ENCODE data around the gene LZTS2.
A peak's percentile ranks its signal among the peaks of the same experiment; 100 is the strongest.
"Not testable (repeated sequence)": the region's sequence is repeated elsewhere in the genome, so short reads cannot be mapped to it uniquely, and the experiment has no call there.

Gene LZTS2

DNA sequence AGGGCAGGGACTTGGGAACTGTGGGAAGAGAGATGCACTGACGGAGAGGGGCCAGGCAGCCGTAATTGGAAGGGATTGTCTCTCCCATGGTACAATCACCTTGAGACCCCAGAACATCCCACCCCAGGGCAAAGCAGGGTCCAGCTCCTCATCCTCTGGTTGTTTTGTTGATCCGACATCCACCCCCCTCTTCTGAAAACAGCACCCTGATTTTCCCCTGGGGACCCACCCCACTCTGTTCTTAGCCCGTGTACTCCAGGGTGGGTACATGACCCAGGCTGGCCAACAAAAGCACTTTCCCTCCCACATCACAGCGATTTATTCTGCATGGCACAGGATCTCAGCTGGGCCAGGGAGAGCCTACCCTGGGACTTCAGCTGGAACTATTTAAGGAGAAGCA is 17.2 kb downstream of the LZTS2 start:
- no peak for DNase-seq

DNA sequence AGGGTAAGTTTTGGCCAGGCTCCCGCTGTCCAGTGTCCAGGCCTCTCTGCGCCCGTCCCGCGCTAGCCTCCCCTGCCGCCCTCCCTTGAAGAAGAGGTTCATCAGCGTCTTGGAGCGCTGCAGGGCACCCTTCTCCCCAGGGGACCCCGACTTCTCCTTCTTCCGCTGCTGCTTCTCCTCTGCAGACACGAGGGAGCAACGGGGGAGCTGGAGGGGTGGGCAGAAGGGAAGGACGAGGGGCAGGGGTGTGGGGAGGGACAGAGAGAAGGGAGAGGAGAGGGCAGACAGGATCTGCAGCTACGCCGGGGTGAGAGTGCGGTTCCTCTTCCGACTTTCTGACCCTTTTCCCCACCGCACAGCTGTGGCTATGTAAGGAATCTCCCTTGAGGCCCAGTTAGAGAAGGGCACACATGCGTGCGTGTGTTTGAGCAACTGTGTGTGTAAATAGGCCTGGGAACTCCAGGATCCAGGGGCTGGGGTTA is 18.6 kb downstream of the LZTS2 start:
- DNase-seq = no peak

DNA sequence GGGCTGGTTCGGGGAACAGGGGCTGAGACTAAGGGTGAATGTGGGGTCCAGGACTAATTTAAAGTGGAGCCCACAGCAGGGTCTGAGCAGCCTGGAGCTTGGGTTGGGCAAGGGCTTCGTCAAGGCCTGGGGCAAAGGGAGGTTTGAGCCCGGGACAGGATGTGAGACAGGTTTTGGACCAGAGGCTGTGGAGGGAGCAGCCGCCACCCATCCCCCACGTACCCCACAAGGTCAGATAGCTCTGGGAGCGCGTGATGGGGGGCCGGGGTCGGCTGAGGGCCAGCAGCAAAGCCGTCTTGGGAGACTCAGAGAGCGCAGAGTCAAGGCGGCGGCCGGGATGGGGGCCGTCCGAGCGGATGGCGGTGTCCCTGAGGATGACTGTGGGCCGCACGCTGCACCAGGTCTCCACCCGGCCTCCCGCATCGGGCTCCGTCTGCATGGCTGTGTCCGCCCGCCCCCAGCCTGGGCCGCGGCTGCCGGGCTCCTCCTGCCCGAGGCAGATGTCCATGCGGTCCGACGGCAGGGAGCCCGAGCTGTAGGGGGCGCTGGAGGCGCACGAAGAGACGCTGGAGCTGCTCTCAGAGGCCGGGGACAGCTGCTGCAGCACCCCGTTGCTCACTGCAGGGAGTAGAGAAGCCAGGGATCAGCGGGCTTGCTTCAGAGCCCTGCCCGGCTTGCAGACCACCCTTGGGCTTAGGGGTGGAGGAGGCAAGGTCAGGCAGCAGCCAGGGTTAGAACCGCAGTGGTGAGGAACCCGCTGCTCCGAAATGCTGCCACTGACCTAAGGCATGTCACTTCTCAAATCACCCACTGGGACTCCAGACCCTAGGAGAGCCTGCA is 19.2 kb downstream of the LZTS2 start:
- no peak for DNase-seq

DNA sequence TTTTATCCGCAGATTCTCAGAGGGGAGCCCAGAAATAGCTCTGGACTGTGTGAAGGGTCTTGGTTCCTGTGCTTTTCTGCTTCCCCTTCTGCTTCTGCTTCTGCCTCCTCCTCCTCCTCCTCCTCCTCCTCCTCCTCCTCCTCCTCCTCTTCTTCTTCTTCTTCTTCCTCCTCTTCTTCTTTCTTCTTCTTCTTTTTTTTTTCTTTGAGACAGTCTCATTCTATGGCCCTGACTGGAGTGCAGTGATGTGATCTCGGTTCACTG is 19.8 kb downstream of the LZTS2 start:
- DNase-seq = no peak

DNA sequence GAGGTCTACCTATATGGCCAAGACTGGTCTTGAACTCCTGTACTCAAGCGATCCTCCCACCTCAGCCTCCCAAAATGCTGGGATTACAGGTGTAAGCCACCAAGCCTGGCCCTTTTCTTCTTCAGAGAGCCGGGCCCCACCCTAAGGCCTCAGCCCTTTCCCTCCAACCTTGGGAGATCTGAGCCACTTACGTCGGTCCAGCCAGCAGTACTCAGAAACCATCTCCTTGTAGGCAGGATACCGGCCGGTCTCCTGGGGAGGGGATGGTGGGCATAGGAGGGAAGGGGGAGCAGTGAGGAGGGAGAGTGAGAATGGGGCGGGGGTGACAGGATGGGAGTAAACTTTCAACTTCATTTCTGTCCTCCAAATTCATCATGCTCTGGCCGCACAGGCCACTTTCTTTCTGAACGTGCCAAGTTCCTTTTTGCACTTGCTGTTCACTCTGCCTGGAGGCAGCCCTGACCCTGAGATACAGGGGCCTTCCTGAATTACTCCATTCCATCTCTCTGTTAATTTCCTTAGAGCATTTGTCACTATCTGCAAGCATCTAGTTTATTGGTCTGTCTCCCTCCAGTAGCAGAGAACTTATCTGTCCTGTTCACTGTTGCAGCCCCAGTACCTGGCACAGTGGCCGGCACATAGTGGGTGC is 20.9 kb downstream of the LZTS2 start:
- DNase-seq = no peak

DNA sequence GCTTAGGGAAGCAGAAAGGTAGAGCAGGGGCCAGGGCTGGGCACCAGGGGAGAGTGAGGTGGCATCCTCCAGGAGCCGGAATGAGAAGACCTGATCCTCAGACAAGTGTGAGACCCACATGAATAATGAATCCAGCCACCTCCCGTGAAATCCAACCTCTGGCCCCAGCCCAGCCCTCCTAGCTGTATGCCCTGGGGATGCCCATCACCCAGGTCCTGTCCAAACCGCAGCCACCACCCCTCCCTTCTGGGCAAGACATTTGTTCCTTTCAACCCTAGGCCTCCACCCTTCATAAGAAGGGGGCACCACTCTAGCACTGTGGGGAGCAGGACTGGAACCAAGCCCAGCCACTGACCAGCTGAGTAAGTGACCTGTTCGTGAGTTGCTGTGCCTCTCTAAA is 21.6 kb downstream of the LZTS2 start:
- DNase-seq = no peak

DNA sequence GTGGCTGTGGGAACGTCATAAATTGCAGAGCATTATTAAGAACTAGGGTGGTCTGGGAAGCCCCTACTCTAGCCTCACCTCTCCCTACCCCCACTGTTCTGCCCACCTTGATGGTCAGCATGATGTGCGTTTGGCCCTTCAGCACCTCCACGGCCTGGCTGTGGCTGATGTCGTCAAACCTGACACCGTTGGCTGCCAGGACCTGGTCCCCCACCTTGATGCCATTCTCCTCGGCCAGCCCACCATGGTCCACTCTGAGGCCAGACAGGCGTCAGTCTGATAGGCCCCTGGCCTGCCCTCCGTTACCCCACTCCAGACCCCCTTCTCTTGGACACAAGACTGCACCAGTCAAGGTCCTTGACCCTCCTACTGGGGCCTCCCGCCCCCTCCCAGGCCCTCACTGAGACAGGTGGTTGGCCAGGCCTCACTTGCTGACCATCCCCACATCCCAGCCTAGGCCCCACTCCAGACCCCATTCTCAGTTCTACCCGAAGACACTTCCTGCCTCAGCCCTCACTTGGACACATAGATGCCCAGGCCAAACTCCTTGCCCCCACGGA is 22.2 kb downstream of the LZTS2 start:
- no peak for DNase-seq

DNA sequence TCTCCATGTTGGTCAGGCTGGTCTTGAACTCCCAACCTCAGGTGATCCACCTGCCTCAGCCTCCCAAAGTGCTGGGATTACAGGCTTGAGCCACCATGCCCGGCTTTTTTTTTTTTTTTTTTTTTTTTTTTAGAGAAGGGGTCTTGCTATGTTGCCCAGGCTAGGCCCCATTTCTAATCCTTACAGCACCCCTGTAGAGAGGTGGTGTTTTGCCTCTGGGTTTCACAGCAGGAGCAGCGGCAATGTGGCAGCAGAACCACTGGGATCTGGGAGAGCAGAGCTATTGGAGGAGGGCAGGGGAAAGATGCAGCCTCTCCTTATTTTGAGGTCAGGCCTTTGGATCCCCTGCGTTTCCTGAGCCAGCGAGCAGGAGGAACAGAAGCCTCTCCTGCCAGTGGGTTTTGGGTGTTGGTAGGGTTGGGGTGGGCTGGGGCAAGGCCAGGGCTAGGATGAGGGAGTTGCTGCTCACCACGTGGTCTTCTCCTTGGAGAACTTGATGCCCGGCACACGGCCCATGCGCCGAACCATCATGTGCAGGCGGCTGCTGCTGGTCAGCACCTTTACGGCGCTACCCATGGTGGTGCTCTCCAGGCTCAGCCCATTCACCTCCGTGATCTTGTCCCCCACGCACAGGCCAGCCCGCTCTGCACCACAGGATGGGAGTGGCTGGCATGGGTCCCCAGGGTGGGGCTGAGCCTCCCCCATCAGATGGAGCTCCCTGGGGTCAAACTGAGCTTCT is 23.5 kb downstream of the LZTS2 start:
- DNase-seq = no peak

DNA sequence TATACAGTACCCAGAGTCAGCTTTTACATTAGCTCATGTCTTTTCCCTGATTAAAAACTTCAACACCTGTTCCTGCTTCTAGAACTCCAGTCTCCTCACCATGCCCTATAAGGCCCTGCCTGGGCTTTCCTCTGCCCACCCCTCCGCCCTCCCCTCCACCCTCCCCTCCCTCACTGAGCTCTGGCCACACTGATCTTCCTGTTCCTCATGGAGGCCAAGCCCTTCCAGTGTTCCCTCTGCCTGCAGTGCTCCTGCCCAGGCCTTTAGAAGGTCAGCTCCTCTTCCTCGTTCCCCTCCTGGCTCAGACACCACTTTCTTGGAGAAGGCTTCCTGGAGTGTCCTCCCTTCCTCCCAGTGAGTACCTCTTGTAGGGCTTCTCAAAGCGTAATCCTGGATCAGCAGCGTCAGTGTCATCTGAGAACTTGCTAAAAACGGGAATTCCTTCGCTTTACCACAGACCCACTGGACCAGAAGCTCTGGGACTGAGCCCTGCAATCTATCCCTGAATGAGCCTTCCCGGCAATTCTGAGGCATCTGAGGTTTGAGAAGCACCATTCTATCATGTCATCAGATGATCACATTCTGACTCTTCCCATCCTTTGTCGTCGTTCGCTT is 27.6 kb downstream of the LZTS2 start:
- no peak for DNase-seq

DNA sequence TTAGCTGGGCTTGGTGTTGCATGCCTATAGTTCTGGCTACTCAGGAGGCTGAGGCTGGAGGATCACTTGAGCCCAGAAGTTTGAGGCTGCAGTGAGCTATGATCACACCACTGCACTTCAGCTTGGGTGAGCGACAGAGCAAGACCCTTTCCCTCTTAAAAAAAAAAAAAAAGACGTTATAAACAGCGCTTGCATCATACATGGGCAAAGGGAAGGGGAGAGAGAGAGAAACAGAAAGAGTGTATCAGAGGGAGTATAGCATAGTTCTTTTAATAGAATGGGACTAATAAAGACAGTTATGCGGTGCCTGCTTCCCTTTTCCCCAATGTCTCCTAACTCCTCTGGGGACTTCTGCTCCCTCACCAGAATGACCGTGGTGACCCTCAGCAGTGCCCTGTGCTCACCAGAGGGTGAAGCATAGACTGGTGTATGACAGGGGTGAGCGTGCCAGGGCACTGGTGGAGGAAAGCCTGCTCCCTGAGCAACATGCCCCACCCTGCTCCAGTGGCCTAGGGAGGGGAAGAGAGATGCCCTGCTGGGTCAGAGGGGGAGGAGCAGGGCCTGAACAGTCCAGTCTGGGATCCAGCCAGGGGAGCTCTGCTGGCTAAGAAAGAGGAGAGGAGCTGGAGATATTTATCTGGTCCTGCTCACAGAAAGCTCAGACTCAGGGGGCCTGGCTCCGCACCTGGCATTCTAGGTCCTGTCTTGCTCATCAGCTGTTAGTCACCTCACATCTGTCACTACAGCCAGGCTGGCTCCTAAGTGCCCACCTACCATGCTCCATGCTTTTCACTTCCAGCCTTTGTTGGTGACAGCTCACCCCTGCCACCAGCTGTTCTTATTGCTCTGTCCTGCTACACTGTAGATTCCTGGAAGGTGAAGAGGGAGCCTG is 29.1 kb downstream of the LZTS2 start:
- no peak for DNase-seq

DNA sequence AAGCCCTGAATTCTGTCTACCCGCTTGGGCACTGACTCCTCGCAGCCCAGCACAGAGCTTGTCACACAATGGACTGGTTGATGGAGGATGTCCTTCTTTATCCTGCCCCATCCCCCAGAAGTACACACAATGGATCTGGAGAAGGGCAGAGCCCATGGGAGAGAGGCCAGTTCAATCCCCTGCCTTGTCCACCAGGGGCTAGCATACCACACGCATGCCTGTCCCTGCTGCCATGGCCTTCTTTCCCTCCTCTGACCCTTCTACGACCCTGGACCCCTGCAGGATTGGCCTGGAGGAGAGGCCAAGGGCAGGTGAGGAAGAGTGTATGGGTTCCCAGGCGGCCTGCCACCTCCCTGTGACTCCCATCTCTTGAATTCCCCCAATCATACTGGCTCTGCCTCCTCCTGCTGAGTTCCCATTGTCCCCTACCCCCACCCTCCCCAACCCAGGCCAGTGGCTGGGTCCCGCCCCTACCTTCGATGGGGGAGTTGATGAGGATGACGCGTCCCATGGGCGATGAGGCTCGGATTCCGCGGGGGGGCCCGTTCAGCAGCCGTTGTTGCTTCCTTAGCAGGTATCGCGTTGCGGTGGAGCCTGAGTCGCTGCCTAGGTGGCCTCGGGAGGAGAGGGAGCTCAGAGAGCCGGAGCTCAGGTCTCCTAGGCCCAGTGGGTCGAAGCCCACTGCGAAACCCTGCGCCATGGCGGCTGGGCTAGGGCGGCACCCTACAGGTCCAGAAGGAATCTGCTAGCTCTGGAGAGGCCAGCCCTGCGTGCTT is 30.1 kb downstream of the LZTS2 start:
- no peak for DNase-seq

DNA sequence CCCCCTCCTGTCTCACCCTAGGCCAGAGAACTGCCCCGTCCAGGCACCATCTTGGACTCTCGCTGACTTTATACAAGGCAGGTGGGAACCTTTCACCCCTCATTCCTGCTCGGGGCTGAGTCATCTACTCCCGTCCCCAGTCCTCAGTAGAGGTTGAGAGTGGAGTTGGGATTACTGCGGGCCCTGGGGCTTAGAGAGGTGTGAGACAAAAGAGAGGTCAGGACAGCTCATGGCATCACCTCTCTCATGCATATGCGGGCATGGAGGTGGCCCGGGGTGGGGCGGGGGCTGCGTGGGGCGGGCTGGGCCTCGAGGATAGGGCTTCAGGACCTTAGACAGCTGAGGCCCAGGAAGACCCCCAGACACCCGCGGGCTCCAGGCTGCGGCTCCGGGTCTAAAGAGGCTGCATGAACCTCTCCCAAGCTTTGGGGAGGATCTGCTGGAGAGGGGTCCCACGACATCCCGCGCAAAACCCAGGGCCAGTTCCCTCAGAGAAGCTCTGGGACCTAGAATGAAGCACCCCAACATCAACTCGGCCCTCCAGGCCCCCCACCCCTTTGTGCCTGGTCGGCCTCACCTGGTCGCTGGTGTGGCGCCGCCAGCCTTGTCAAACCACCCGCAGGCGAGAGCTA is 31.0 kb downstream of the LZTS2 start:
- no peak for DNase-seq

DNA sequence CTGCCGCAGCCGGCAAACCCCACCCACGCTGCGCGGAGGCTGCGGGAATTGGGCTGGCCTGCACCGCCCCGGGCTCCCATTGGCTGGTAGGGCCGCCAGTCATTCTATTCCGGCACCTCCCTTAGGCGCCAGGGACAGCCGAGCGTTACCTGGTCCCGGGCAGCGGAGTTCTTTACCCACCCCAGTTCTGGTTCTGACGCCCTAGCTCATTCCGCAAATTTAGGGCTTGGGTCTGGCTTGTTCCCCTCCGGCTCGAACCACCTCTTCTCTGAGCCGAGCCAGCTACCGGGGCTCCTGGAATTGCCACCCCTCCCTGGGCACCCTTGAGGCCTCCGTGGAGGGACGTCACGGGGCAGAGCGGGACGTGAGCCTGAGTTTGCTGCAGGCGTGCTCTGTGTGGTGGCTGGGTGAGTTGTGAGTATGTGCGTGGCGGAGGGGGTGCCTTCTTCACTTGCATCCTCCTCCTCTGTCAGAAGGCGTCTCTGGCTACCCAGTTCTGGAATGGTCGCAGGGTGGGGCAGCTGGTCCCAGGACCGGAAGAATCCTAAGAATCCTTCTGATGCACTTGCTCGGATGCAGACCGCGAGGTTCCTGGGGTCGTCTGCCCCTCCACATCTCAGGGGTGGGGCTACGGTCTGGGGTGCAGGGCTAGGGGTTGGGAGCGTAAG is 31.7 kb downstream of the LZTS2 start, which contains the start of the genes PDZD7 and SFXN3:
Gene PDZD7 (minus strand): TSS at position 2 of the 668 bp plus-strand sequence. CDS start 910 bp downstream, outside the sequence.
Gene SFXN3 (plus strand): TSS at position 107 of the 668 bp plus-strand sequence. CDS start 3,461 bp downstream, outside the sequence.
- peak; percentile 76 to 87 for DNase-seq

DNA sequence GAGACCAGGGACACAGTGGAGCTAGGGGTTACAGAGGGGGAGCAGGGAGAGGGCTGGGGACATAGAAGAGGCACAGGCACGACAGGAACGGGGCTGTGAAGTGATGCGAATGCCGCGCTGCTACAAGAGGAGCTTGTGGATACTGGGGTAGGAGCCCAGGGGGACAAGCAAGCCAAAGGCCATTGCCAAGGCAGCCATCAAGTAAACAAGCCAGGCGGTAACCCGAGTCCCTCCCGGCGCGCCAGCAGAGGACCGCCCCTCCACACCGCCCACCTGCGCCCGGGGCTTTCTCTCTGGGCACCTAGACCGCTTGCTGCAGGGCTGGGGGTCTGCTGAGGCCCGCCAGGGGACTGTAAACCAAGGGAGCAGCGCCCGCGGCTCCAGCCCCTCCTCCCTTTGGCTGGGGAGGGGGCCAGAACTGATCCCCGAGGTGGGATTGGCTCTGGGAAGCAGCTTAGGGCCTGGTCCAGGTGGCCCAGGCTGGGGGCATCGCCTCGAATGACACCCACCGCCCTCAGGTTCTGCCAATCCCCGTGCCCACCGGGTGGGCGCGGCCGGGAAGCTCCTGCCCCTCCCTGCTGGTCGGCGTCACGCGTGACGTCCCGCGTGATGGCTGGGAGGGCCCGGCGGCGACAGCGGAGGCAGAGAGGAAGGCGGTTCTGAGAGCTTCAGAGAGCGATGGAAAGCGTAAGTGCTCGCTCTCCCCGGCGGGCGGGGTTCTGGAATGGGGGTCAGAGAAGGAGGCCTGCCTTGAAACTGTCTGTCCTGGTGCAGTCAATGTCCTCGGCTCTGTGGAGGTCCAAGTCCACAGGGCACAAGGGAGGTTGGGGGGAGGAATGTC is 32.4 kb downstream of the LZTS2 start:
- DNase-seq = peak; percentile 21 to 62

DNA sequence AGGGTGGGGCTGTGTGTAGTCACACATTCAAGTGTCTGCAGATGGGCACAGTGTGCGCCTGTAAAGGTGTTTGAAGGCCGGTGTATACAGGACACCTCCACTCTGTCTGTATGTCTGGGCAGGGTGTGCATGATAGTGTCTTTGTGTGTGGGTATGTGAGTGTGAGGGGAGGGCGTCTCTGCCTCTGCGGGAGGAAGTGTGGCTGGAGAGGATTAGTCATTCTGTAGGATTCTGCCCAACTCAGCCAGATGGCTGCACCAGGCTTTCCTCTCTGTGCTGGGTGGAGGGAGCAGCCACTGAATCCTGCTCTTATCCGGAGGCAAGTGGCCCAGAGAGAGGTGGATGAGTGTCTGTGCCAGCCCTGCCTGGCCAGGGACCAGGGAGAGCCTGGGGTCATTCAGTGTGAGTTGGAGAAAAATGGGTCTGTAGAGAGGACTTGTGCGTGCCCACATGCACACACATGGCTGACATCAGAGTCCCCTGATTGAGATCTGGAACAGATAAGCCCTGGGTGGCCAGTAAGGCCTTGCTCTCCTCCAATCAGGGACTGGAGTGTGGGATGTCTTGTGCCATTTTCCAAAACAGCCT is 33.1 kb downstream of the LZTS2 start:
- DNase-seq = peak; percentile 74 to 76

DNA sequence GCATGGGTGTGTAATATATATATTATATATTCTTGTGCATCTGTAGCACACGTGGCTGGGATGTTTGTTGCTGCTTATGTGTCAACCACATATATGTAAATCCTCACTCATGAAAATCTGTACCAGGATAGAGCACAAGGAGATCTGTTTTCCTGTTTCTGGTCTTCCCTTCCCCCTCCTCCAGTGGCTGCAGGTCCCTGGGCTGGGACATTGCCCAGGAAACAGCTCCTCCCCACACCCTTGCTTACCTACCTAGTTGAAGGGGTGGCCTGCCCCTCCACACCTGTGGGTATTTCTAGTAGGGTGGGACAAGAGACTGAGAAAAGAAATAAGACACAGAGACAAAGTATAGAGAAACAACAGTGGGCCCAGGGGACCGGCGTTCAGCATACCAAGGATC is 33.7 kb downstream of the LZTS2 start:
- no peak for DNase-seq

DNA sequence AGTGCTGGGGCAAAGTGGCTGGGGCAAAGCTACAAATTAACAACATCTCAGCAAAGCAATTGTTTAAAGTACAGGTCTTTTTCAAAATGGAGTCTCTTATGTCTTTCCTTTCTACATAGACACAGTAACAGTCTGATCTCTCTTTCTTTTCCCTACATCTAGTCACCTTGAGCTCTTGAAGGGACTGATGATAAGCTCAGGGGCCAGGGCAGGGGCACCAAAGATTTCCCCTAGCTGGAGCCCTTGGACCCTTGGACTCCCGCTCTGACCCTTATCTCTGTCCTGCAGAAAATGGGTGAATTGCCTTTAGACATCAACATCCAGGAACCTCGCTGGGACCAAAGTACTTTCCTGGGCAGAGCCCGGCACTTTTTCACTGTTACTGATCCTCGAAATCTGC is 34.8 kb downstream of the LZTS2 start:
- DNase-seq = not testable (repeated sequence)

DNA sequence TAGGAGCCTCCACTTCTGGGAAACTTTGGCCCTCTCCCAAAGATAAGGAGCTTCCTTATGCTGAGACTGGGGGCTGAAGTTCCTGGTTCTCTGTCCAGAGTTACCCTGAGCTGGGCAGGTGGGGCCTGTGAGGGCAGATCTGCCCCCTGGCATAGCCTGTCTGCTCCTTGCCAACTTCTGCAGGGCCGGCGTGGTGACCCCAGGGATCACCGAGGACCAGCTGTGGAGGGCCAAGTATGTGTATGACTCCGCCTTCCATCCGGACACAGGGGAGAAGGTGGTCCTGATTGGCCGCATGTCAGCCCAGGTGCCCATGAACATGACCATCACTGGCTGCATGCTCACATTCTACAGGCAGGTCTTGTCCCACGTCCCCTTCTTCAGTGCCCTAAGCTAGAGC is 35.7 kb downstream of the LZTS2 start:
- DNase-seq = no peak
